NCI-H2107 (cell line): Measurements from ENCODE around the gene PSMD4.
"Not testable (repeated sequence)": the region's sequence is repeated elsewhere in the genome, so short reads cannot be mapped to it uniquely, and the experiment has no call there.

ENCODE experiments used
- DNase-seq: peaks from one replicate; lab custom pipeline; 2025; lab: John Stamatoyannopoulos, UW

PSMD4 gene

GRCh38 chr1:151254217-151255213 is at the start of gene PSMD4:
Gene PSMD4, plus strand, starts transcription at chr1:151254734. Its CDS starts 49 bp downstream, at chr1:151254783.
- peak; percentile 95 for DNase-seq

- not testable (repeated sequence) for DNase-seq
Observed at GRCh38 chr1:151205381-151205965, 49.1 kb upstream of the PSMD4 start.

GRCh38 chr1:151210830-151211229 is 43.7 kb upstream of the PSMD4 start:
- DNase-seq, result no peak

DNA sequence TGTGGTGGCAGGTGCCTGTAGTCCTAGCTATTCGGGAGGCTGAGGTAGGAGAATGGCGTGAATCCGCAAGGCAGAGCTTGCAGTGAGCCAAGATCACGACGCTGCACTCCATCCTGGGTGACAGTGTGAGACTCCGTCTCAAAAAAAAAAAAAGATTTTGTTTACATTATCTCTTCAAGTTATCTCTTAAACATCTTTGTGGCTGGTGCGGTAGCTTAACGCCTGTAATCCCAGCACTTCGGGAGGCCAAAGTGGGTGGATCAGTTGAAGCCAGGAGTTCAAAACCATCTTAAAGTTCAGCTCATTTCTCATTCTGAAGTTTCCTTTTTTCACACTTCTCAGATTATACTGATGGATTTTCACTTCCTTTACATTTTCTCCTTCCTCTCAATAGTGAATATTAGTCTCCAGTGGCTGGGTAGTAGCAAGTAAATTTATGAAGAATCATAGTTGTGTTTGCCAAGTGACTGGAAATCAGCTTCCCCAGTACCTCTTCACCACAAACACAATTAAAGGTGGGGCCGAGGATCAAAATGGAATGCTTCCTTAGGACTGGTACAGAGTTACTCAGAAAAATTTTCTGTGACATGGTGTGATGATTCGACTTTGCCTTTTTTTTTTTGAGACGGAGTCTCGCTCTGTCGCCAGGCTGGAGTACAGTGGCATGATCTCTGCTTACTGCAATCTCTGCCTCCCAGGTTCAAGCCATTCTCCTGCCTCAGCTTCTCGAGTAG is 42.4 kb upstream of the PSMD4 start:
- no peak for DNase-seq

DNA sequence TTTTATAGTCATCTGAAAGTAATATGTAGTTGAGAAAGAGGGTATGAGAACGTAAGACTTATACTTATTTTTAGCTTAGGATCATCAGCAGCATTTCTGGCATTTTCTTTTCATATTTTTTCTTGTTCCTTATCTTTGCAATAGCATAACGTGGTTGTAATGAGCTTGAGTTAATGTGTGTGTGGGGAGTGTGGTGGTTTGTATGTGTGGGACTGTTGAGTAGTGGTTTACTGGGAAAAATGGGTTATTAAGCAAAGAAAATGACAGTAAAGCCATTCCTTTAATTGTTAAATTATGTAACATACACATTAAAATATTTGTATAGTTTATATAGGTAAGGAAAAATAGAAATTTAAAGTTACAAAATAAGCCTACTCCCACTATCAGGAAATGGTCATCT is 41.0 kb upstream of the PSMD4 start:
- DNase-seq, result no peak

GRCh38 chr1:151221616-151222015 is 32.9 kb upstream of the PSMD4 start:
- no peak for DNase-seq

DNA sequence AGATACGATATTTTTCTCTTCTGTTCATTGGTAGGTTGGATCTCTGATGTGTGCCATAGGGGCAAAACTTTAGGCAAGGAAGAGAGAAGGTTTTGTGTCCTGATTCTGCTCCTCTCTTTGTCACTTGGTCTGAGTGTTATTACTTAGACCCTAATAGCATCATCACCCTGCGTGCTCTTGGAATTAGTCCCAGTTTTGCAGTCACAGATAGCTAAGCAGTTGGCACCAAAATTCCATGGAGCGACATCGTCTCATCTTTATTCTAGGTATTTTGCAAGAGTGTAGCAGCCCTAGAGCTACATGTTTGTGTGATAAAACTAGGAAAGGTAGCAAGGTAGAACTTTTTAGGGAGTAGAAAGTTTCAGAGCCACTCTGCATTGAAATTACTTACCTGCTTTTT is 32.4 kb upstream of the PSMD4 start:
- no peak for DNase-seq

DNA sequence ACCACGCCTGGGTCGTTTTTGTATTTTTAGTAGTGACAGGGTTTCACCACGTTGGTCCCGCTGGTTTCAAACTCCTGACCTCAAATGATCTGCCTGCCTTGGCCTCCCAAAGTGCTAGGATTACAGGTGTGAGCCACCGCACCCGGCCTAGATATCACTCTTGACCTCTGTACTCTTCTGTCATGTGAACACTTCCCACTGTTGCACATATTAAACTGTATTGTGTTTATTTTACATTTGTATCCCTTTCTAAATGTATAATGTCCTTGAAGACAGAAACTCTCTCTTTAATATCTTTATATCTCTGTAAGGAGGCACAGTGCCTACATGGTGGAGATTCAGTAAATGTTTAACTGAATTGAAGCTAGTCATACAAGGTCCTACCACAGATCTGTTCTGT is 19.3 kb upstream of the PSMD4 start:
- DNase-seq, result no peak

- DNase-seq, result no peak
Observed at GRCh38 chr1:151237678-151238466, 16.7 kb upstream of the PSMD4 start.

DNA sequence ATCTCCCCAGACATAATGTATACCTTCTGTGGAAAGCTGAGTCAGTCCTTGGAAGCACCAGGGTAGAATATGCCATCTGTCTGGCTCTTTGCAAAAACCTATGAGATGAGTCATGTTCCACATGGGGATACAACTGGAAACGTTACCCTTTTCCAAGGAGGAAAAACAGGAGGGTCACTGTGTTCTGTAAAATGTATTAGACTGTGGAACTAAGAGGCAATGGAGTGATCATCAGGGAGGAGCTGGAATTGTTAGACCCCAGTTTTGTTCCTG is 16.1 kb upstream of the PSMD4 start:
- DNase-seq, result no peak

- DNase-seq, result no peak
Observed at GRCh38 chr1:151242442-151242841, 12.1 kb upstream of the PSMD4 start.

DNA sequence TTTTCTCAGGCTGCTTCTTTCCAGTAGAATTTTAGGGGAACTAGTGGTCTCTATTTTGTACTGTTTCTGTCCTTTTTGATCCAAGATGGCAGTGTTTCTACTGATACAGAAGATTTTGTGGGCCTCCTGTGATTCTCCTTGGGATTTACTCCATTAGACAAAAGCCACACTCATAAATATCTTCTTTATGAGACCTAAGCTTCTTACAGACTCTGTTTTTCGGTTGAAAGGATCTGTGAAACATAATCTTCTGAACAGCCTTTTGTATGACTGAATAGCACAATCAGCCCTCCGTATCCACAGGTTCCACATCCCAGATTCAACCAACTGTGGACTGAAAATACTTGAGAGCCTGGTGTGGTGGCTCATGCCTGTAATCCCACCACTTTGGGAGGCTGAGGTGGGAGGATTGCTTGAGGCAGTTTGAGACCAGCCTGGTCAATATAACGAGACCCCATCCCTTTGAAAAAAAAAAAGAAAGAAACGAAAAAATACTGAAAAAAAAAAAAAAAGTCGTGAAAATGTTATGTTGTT is 10.8 kb upstream of the PSMD4 start:
- DNase-seq, result no peak

DNA sequence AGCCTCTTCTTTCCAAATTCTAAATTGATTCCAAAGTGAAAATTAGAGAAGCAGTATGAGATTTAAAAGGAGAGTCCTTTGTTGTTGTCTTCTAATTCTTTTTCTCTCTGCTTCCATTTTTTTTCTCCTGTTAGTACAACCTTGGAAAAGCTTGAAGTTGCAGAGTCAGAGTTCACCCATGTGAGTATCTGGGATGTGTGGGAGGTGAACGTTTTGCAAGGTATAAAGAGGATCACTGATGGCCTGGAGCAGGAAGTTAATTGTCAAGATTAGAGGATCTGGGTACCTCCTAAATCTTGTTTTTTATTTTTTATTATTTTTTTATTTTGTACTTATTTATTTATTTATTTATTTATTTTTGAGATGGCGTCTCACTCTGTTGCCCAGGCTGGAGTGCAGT is 7.7 kb upstream of the PSMD4 start:
- DNase-seq, result no peak

GRCh38 chr1:151251656-151252470 is 2.7 kb upstream of the PSMD4 start:
- peak; percentile 57 for DNase-seq

- DNase-seq, result no peak
Observed at GRCh38 chr1:151255381-151255780, 847 bp downstream of the PSMD4 start.

DNA sequence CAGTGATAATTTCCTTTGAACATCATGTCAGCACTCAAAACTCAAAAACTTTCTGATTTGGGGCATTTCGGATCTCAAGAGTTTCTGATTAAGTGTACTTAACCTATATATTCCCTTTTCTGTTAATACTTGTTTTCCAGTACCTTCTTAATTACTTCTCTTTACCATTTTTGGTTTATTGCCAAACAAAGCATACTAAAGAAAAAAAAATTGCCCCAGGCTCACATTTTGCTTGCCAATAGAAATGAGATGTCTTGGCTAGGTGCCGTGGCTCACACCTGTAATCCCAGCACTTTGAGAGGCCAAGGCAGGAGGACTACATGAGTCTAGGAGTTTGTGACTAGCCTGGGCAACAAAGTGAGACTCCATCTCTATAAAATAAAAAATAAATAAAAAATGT is 4.8 kb downstream of the PSMD4 start:
- no peak for DNase-seq

- DNase-seq, result no peak
Observed at GRCh38 chr1:151265446-151266236, 11.1 kb downstream of the PSMD4 start.

DNA sequence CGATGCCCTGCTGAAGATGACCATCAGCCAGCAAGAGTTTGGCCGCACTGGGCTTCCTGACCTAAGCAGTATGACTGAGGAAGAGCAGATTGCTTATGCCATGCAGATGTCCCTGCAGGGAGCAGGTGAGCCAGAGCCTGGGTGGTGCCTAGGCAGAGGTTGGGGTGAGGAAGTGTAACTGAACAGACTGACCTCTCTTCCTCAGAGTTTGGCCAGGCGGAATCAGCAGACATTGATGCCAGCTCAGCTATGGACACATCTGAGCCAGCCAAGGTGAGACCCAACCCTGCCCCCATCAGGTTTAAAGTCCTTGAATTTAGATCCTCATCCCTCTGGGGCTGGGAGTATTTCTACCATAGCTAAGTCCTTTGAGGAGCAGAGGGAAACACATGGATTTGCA is 11.8 kb downstream of the PSMD4 start:
- no peak for DNase-seq

- DNase-seq, result no peak
Observed at GRCh38 chr1:151266821-151267220, 12.3 kb downstream of the PSMD4 start.

DNA sequence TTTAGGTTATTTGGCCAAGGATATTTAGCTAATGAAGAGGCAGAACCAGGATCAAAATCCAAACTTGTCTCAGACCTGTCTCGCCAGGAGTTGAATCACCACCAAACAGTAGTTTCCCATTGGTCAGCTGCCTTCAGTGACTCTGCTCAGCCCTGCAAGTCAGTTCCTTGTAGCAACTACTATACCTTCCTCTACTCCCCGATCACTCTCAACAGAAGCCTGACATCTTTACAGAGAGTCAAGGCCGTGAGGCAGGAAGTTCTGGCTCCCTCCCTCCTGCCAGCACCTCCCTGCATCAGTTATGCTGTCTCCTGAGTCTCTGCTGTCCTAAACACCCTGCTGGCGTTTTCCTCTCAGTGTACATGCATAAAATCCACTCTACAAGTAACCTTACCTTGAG is 13.2 kb downstream of the PSMD4 start:
- no peak for DNase-seq
